GM12801 (cell line): ENCODE measurements around the gene CDC45.

Experiments
- CTCF ChIP-seq: IDR thresholded peaks from one replicate; pipeline ENCODE4 v1.5.1; 2011; ENCODE audit warnings: control low read depth; ENCODE audit not compliant: insufficient read length; ENCODE audit errors: extremely low read depth

The CDC45 gene

GRCh38 chr22:19509923-19510322 lies 30.2 kb downstream of the CDC45 start:
- TF ChIP-seq CTCF: no peak

- no peak for TF ChIP-seq CTCF
These were observed 31.2 kb downstream of the CDC45 start for GRCh38 chr22:19510919-19511341.

DNA sequence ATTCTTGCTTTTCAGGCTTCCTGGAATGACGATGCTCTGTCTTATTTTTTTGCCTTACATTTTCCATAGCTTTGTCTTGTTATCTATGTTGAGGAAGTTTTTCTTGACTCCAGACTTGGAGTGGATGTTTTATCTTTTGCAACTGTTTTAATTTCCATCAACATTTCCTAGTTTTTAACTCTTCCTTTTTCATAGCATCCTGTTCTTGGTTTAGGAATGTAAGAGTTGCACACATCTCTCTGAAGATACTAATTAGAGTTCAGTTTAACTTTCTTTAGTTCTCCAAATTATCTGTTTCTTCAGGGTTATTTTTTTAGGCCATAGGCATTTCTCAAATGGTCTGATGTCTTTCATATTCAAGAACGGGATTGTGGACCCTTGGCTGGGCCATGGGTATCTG lies 34.1 kb downstream of the CDC45 start:
- no peak for TF ChIP-seq CTCF

DNA sequence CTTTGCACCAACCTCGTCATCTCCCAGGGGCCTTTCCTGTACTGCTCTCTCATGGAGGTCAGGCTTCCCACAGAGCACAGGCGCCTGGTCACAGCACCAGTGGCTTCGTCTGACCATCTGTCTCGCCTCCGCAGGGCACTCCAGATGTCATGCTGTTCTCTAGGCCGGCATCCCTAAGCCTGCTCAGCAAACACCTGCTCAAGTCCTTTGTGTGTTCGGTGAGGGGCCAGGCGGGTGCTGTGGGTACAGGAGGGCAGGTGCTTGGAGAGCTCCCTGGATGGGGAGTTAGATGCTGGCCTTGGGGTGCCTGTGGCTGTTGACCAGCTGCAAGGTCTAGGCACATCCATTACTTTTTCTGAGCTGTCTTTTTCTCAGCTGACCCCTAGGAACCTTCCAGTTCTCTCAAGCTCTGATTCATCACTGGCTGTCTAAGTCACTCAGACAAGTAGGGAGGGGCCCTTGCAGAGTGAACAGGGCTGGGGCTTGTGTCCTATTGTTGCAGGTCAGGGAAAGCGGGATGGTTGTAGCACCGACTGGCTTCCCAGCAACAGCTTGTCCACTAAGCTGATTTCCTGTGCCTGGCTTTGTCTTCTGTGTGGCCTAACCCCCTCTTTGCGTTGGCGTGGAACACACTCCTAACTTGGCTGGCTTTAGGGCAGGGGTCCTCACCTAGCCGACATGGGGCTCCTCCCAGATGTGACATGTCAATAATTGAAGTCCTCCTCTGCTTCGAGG lies 35.3 kb downstream of the CDC45 start:
- no peak for TF ChIP-seq CTCF

GRCh38 chr22:19515654-19516377 lies 36.1 kb downstream of the CDC45 start:
- no peak for TF ChIP-seq CTCF

DNA sequence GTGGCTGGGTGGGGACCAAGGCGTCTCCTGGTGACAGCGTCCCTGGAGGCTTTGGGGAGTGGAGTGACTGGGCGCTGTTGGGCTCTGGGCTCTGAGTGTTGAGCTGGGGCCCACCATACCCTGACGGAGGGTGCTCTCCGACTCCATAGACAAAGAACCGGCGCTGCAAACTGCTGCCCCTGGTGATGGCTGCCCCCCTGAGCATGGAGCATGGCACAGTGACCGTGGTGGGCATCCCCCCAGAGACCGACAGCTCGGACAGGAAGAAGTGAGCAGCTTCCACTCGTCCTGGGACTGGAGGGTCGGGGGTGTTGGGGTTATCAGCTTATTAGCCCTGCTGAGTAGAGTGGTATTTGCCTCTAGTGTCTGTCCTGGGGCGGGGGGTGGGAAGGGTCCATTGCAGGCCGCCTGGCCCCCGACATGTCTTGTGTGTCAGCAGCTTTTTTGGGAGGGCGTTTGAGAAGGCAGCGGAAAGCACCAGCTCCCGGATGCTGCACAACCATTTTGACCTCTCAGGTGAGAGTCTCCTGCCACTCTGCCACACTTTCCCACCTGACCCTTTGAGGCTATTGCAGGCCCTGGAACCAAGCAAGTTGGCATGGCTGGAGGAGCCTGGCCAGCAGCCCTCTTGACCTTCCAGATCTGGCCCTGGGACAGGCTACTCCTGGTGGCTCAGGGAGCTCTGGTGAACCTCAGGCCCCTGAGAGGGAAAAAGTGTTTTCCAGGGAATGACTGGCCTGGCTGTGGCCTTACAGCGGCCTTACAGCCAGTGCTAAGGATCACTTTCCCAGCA lies 36.9 kb downstream of the CDC45 start:
- no peak for TF ChIP-seq CTCF

GRCh38 chr22:19517171-19517500 lies 37.4 kb downstream of the CDC45 start:
- no peak for TF ChIP-seq CTCF
